Body of pancreas (tissue), 4 donors: ENCODE results near the gene ABCA13. TPM values are rescaled to one million over a fixed set of nuclear protein-coding genes. Genes with fewer than 3 reads are reported as not detected.

Experiments used
- ATAC-seq: fragments of 150-250 bp; one replicate; pipeline ENCODE4 v1.9.1; 2016
- DNase-seq, 4 donors: peaks; one replicate each; pipeline ENCODE4 v3.0.0-alpha.2; 2019
- H3K27ac ChIP-seq, 4 donors: fragments of 200-600 bp; sonication (generic); 1 replicate in 3 of 4; 2 replicates in 1 of 4; pipeline versions ENCODE4 v1.5.1 to v1.6.1; 2016 to 2019; ENCODE audit warnings: mild to moderate bottlenecking in 1 of 4, mixed read lengths in 1 of 4, moderate library complexity in 1 of 4
- H3K27me3 ChIP-seq, 2 donors: fragments of 200-600 bp; sonication (generic); one replicate each; pipeline ENCODE4 v1.6.0; 2016; ENCODE audit warnings: mild to moderate bottlenecking in 1 of 2
- H3K36me3 ChIP-seq, 2 donors: fragments of 200-600 bp; sonication (generic); replicated peaks in 1 of 2; 2 replicates each; pipeline ENCODE4 v1.5.1; 2016; ENCODE audit warnings: low read depth in 2 of 2; ENCODE audit not compliant: insufficient read depth in 1 of 2
- H3K4me1 ChIP-seq: fragments of 200-600 bp; sonication (generic); one replicate; pipeline ENCODE4 v1.6.0; 2016
- H3K4me3 ChIP-seq, 2 donors: fragments of 200-600 bp; sonication (generic); 1 replicate in 1 of 2; 2 replicates in 1 of 2; pipeline ENCODE4 v1.5.1; 2016 to 2019
- H3K9me3 ChIP-seq, 3 donors: fragments of 200-600 bp; sonication (generic); 1 replicate in 2 of 3; 2 replicates in 1 of 3; pipeline ENCODE4 v1.5.1; 2016
- POLR2A ChIP-seq, 3 donors: fragments of 450-650 bp; IDR thresholded peaks; one replicate each; pipeline ENCODE4 v1.6.1; 2016; ENCODE audit warnings: antibody characterized with exemption in 3 of 3, mild to moderate bottlenecking in 2 of 3
- WGBS, 2 donors: methylation state at CpG; one replicate each; pipeline ENCODE4 v1.1.5; 2017; 5-methylcytosine and 5-hydroxymethylcytosine counted together
- intact Hi-C: fragments of 100-400 bp; cut with DNase I; formaldehyde crosslinking; loops from one replicate; pipeline ENCODE4 v1.15.1; 2023
- total RNA-seq, 2 donors: library from RNA; depleted of rRNA; stranded (reverse); fragments of >200 nt; gene quantifications; one replicate each; pipeline ENCODE4 v1.1.0, GENCODE V29; 2016
- TF ChIP-seq, protein P1 (sequence below), 7 experiments: fragments of 450-650 bp in 4 of 7; fragments of 200-600 bp in 3 of 7; sonication (generic) in 3 of 7; IDR thresholded peaks; one replicate each; pipeline ENCODE4 v1.5.1; 2016 to 2019; ENCODE audit warnings: antibody characterized with exemption in 7 of 7

Gene ABCA13
- total RNA-seq, 2 donors from 2014 or later: under 0.01 TPM

DNA sequence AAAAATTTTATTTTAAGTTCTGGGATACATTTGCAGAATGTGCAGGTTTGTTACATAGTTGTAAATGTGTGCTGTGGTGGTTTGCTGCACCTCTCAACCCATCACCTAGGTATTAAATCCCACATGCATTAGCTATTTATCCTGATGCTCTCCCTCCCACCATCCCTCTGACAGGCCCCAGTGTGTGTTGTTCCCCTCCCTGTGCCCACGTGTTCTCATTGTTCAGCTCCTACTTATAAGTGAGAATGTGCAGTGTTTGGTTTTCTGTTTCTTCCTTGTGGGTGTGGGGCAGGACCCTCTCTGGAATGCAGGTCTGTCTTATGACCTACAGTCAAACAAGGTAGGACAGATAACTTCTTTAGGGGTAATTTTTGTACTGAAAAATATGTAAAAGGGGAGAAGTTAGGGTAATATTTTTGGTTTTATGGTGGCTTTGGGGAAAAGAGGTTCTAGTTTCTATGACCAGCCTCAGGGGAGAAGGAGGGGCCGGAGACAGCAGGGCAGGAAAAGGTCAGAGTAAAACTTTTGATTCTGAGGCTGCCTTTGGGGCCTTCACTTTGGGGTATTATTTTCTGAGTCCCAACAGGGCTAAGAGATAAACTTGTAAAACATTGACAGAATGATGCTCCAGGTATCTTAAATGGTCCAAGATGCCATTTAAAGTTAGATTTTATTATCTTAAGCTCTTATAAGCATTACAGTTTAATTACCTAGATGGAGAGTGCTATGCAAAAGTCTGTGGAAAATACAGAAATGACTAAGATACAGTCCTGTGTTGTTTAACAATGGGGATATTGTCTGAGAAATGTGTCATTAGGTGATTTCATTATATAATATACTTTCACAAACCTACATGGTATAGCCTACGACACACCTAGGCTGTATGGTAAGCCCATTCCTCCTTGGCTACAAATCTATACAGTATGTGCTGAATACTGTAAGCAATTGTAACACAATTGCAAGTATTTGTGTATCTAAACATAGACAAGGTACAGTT is 354.8 kb downstream of the ABCA13 start:
- Histone ChIP-seq H3K4me3 (no peak overlapping the region), H3K9me3 (no peaks in the 10 kb centered on the region), H3K27me3 (no peaks in the 10 kb centered on the region), H3K36me3 (no peaks in the 10 kb centered on the region), H3K4me1 (no peaks in the 10 kb centered on the region), H3K27ac (no peak overlapping the region)
- 58 to 60% methylated on average over 3 of the region's 3 CpGs for WGBS, 2 donors
- TF ChIP-seq, protein P1, sequence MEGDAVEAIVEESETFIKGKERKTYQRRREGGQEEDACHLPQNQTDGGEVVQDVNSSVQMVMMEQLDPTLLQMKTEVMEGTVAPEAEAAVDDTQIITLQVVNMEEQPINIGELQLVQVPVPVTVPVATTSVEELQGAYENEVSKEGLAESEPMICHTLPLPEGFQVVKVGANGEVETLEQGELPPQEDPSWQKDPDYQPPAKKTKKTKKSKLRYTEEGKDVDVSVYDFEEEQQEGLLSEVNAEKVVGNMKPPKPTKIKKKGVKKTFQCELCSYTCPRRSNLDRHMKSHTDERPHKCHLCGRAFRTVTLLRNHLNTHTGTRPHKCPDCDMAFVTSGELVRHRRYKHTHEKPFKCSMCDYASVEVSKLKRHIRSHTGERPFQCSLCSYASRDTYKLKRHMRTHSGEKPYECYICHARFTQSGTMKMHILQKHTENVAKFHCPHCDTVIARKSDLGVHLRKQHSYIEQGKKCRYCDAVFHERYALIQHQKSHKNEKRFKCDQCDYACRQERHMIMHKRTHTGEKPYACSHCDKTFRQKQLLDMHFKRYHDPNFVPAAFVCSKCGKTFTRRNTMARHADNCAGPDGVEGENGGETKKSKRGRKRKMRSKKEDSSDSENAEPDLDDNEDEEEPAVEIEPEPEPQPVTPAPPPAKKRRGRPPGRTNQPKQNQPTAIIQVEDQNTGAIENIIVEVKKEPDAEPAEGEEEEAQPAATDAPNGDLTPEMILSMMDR (IDR thresholded peaks at IDR 0.05): no peak
- no peak for TF ChIP-seq POLR2A (IDR thresholded peaks at IDR 0.05)
- intact Hi-C loops: no loop called here
- DNase-seq (no peak), ATAC-seq (no peak)

DNA sequence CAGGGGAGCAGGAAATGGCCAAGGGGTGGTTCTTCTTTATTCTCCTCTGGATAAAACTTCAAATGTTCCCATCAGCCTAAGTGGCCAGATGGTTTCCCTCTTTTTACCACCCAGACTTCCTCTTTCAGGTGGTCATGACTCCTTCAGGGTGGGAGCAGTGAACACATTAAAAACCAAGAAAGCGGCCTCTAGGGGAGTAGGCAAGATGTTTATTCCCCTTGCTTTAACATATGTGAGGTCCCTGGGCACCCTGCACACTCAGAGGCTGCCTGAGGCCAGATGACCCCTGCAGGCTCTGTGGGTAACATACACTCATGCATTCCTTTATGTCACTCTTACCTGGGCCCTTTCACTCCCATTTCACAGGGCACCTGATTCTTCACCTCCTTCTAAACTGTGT is 357.4 kb downstream of the ABCA13 start:
- Histone ChIP-seq H3K27me3 (no peaks in the 10 kb centered on the region), H3K27ac (no peak overlapping the region), H3K4me1 (no peaks in the 10 kb centered on the region), H3K4me3 (no peak overlapping the region), H3K36me3 (no peaks in the 10 kb centered on the region), H3K9me3 (no peaks in the 10 kb centered on the region)
- WGBS, 2 donors: 24 to 62% methylated on average over 1 of the region's 1 CpG
- intact Hi-C loops: no loop called here
- no peak for ATAC-seq
- no peak for TF ChIP-seq POLR2A (IDR thresholded peaks at IDR 0.05)
- TF ChIP-seq, protein P1 (IDR thresholded peaks at IDR 0.05): no peak
- DNase-seq: no peak

DNA sequence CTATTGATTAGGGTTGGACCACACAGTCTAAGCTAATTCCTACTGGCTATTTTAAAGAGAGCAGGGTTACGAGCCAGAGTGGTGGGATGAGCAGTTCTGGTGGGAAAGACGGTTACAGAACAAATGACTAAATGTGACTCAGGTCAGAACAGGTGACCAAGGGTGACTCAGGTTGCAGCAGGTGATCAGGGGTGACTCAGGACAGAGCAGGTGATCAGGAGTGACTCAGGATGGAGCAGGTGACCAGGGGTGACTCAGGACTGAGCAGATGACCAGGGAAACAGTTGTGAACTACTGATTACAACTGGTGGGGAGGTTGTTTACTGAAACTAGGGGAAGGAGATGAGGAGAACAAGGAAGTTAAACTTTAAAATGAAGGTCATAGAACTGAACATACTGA is 366.3 kb downstream of the ABCA13 start:
- no peak overlapping the region for H3K4me3 ChIP-seq
- DNase-seq: no peak
- no peaks in the 10 kb centered on the region for H3K36me3 ChIP-seq
- WGBS, 2 donors: 74 to 93% methylated on average over 2 of the region's 2 CpGs
- H3K4me1 ChIP-seq: no peaks in the 10 kb centered on the region
- intact Hi-C loops: no loop called here
- no peak for ATAC-seq
- H3K27me3 ChIP-seq: no peaks in the 10 kb centered on the region
- TF ChIP-seq POLR2A (IDR thresholded peaks at IDR 0.05): no peak
- TF ChIP-seq, protein P1 (IDR thresholded peaks at IDR 0.05): no peak
- peaks cover 0 to 18% (median 0%) of the 10 kb centered on the region in 3 donors for H3K9me3 ChIP-seq
- no peak overlapping the region for H3K27ac ChIP-seq

DNA sequence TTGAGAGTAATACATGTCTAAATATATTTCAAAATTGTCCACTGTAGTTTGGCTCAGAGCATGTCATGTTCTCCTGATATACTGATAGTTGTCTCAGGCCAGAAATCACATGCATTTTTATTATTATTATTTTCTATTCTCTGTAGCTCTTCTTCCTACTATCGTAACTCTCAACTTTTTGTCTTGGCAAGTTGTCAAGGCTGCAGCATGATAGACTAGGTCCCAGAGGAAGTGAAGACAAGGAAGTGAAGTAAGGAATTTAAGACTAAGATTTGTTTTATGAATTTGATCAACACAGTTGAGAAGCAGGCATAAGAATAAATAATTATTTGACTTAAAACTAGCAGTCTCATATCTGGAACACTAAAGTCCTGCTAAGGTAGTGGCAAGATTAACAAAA is 369.5 kb downstream of the ABCA13 start:
- WGBS, 2 donors: 26 to 41% methylated on average over 1 of the region's 1 CpG
- H3K27ac ChIP-seq: no peak overlapping the region
- intact Hi-C loops: no loop called here
- H3K4me1 ChIP-seq: no peaks in the 10 kb centered on the region
- H3K9me3 ChIP-seq: peaks cover 0 to 9% (median 0%) of the 10 kb centered on the region in 3 donors
- no peak overlapping the region for H3K4me3 ChIP-seq
- TF ChIP-seq, protein P1 (IDR thresholded peaks at IDR 0.05): no peak
- no peak for TF ChIP-seq POLR2A (IDR thresholded peaks at IDR 0.05)
- H3K36me3 ChIP-seq: no peaks in the 10 kb centered on the region
- ATAC-seq: no peak
- no peaks in the 10 kb centered on the region for H3K27me3 ChIP-seq
- DNase-seq: no peak
